ENCODE data around the gene EXOC6B. TPM values are rescaled to one million over a fixed set of nuclear protein-coding genes. Genes with fewer than 3 reads are reported as not detected.
"Not testable (repeated sequence)": the region's sequence is repeated elsewhere in the genome, so short reads cannot be mapped to it uniquely, and the experiment has no call there.

Gene EXOC6B
- total RNA-seq, 3 donors from 2014 or later, result 6.5 to 7.3 (median 6.8) TPM

GRCh38 chr2:72511906-72512305, 313.9 kb downstream of the EXOC6B start:
- Mint-ChIP-seq H3K27me3 (ENCODE audit: low read depth) (no peaks in the 10 kb centered on the region), H3K4me1 (ENCODE audit: low read depth) (no peaks in the 10 kb centered on the region), H3K36me3 (ENCODE audit: insufficient read depth) (peaks cover 10% of the 10 kb centered on the region), H3K4me3 (no peak overlapping the region), H3K9me3 (no peaks in the 10 kb centered on the region)
- DNase-seq, result no peak
- no peak for ATAC-seq

DNA sequence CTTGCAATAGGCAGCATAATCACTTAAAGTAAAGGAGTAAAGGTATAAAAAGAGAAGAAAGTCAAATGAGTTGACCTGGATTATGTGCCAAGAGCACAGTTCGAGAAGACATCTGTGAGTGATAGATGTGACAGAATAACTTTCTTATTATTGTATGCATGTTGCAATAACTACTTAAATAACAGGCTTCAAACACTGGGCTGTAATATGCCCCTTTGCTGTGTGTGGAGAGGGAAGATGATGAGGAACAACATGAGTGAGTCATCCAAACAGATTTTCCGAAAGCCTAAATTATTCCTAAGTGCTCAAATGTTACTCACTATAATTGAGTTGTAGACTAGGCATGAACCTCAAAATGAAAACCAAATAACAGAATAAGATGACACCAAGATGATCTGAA, 328.1 kb downstream of the EXOC6B start:
- no peaks in the 10 kb centered on the region for H3K4me1 Mint-ChIP-seq (ENCODE audit: low read depth)
- H3K27me3 Mint-ChIP-seq (ENCODE audit: low read depth), result no peaks in the 10 kb centered on the region
- peaks cover 4% of the 10 kb centered on the region for H3K9me3 Mint-ChIP-seq
- DNase-seq (no peak), ATAC-seq (no peak)
- no peak overlapping the region for H3K4me3 Mint-ChIP-seq
- peaks cover 33% of the 10 kb centered on the region for H3K36me3 Mint-ChIP-seq (ENCODE audit: insufficient read depth)

- Mint-ChIP-seq H3K4me3 (no peak overlapping the region), H3K9me3 (no peaks in the 10 kb centered on the region), H3K4me1 (ENCODE audit: low read depth) (no peaks in the 10 kb centered on the region), H3K27me3 (ENCODE audit: low read depth) (no peaks in the 10 kb centered on the region), H3K36me3 (ENCODE audit: insufficient read depth) (peaks cover 35% of the 10 kb centered on the region)
- no peak for ATAC-seq
- no peak for DNase-seq
These were observed 329.4 kb downstream of the EXOC6B start for GRCh38 chr2:72496479-72496878.

DNA sequence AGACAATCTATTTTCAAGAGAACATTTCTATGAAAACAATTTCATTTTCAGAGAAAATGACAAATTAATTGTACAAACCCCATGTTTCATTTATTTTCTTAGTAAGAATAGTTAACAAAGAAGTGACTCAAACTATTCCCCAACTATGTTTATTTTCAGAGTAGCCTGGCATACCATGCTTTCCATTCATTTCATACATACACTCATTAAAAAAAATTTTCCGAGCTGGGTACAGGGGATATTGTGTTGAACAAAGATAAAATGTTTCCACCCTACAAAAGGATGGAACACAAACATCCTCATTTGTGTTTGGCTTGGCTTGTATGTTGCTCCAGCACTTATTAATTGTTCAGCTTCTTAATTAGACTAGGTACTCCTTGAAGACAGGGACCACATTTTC, 331.4 kb downstream of the EXOC6B start:
- Mint-ChIP-seq H3K27me3 (ENCODE audit: low read depth) (no peaks in the 10 kb centered on the region), H3K4me3 (no peak overlapping the region), H3K4me1 (ENCODE audit: low read depth) (no peaks in the 10 kb centered on the region), H3K36me3 (ENCODE audit: insufficient read depth) (peaks cover 51% of the 10 kb centered on the region), H3K9me3 (no peaks in the 10 kb centered on the region)
- ATAC-seq (no peak), DNase-seq (no peak)

- Mint-ChIP-seq H3K9me3 (peaks cover 24% of the 10 kb centered on the region), H3K36me3 (ENCODE audit: insufficient read depth) (peaks cover 66% of the 10 kb centered on the region)
- ATAC-seq; H3K27me3 Mint-ChIP-seq (ENCODE audit: low read depth); H3K4me3 Mint-ChIP-seq; DNase-seq; H3K4me1 Mint-ChIP-seq (ENCODE audit: low read depth): not testable (repeated sequence)
These were observed 341.2 kb downstream of the EXOC6B start for GRCh38 chr2:72484622-72485021.

DNA sequence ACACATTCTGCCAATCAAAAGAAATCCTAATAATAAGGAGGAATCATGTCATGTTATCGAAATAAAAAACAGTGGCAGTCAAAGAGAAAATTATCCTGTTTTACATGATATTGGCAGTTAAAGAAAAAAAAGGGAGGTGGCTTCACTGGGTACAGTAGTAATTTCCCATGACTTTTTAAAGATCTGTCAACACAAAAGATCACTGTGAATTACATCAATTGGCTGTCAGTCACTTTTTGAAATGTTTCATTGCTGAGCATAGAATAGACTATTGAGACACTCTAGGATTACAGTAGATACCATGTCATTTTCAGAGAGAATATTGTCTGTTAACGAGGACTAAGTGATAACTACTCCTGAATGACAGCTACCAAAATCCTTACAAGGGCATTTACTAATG, 342.5 kb downstream of the EXOC6B start:
- H3K36me3 Mint-ChIP-seq (ENCODE audit: insufficient read depth), result peaks cover 65% of the 10 kb centered on the region
- peaks cover 19% of the 10 kb centered on the region for H3K9me3 Mint-ChIP-seq
- H3K27me3 Mint-ChIP-seq (ENCODE audit: low read depth), result no peaks in the 10 kb centered on the region
- no peak for ATAC-seq
- no peak for DNase-seq
- no peaks in the 10 kb centered on the region for H3K4me1 Mint-ChIP-seq (ENCODE audit: low read depth)
- H3K4me3 Mint-ChIP-seq, result no peak overlapping the region

- no peak for ATAC-seq
- no peak overlapping the region for H3K4me3 Mint-ChIP-seq
- no peak for DNase-seq
- peaks cover 38% of the 10 kb centered on the region for H3K36me3 Mint-ChIP-seq (ENCODE audit: insufficient read depth)
- peaks cover 46% of the 10 kb centered on the region for H3K9me3 Mint-ChIP-seq
- H3K4me1 Mint-ChIP-seq (ENCODE audit: low read depth), result no peaks in the 10 kb centered on the region
- H3K27me3 Mint-ChIP-seq (ENCODE audit: low read depth), result no peaks in the 10 kb centered on the region
These were observed 350.6 kb downstream of the EXOC6B start for GRCh38 chr2:72475246-72475645.

GRCh38 chr2:72457801-72458516, 367.9 kb downstream of the EXOC6B start:
- Mint-ChIP-seq H3K4me3 (no peak overlapping the region), H3K36me3 (ENCODE audit: insufficient read depth) (peaks cover 15% of the 10 kb centered on the region), H3K27me3 (ENCODE audit: low read depth) (no peaks in the 10 kb centered on the region), H3K9me3 (no peaks in the 10 kb centered on the region), H3K4me1 (ENCODE audit: low read depth) (no peaks in the 10 kb centered on the region)
- ATAC-seq (no peak), DNase-seq (no peak)

- Mint-ChIP-seq H3K4me1 (ENCODE audit: low read depth) (no peaks in the 10 kb centered on the region), H3K36me3 (ENCODE audit: insufficient read depth) (peaks cover 18% of the 10 kb centered on the region), H3K27me3 (ENCODE audit: low read depth) (no peaks in the 10 kb centered on the region), H3K9me3 (no peaks in the 10 kb centered on the region), H3K4me3 (no peak overlapping the region)
- no peak for DNase-seq
- no peak for ATAC-seq
These were observed 371.6 kb downstream of the EXOC6B start for GRCh38 chr2:72454189-72454588.

- H3K4me3 Mint-ChIP-seq, result no peak overlapping the region
- no peaks in the 10 kb centered on the region for H3K27me3 Mint-ChIP-seq (ENCODE audit: low read depth)
- H3K4me1 Mint-ChIP-seq (ENCODE audit: low read depth), result no peaks in the 10 kb centered on the region
- peaks cover 39% of the 10 kb centered on the region for H3K36me3 Mint-ChIP-seq (ENCODE audit: insufficient read depth)
- peaks cover 25% of the 10 kb centered on the region for H3K9me3 Mint-ChIP-seq
- ATAC-seq (no peak), DNase-seq (no peak)
These were observed 383.6 kb downstream of the EXOC6B start for GRCh38 chr2:72442270-72442669.

- ATAC-seq, result no peak
- H3K4me3 Mint-ChIP-seq, result no peak overlapping the region
- no peaks in the 10 kb centered on the region for H3K4me1 Mint-ChIP-seq (ENCODE audit: low read depth)
- DNase-seq, result no peak
- no peaks in the 10 kb centered on the region for H3K27me3 Mint-ChIP-seq (ENCODE audit: low read depth)
- peaks cover 31% of the 10 kb centered on the region for H3K36me3 Mint-ChIP-seq (ENCODE audit: insufficient read depth)
- peaks cover 30% of the 10 kb centered on the region for H3K9me3 Mint-ChIP-seq
These were observed 385.9 kb downstream of the EXOC6B start for GRCh38 chr2:72439892-72440291.

DNA sequence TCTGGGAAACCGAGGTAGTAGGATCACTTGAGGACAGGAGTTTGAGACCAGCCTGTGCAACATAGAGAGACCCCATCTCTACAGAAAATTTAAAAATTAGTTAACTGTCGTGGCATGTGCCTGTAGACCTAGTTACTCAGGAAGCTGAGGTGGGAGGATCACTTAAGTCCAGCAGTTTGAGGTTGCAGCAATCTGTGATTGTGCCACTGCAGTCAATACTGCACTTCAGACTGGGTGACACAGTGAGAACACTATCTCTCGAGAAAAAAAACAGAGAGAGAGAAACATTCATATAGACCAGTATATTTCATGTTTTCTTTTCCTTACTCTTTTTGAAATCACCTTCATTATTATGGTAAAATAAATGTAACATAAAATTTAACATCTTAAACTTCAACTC, 387.5 kb downstream of the EXOC6B start:
- H3K9me3 Mint-ChIP-seq, result peaks cover 36% of the 10 kb centered on the region
- no peaks in the 10 kb centered on the region for H3K4me1 Mint-ChIP-seq (ENCODE audit: low read depth)
- H3K4me3 Mint-ChIP-seq, result no peak overlapping the region
- DNase-seq, result no peak
- peaks cover 32% of the 10 kb centered on the region for H3K36me3 Mint-ChIP-seq (ENCODE audit: insufficient read depth)
- ATAC-seq, result no peak
- no peaks in the 10 kb centered on the region for H3K27me3 Mint-ChIP-seq (ENCODE audit: low read depth)

DNA sequence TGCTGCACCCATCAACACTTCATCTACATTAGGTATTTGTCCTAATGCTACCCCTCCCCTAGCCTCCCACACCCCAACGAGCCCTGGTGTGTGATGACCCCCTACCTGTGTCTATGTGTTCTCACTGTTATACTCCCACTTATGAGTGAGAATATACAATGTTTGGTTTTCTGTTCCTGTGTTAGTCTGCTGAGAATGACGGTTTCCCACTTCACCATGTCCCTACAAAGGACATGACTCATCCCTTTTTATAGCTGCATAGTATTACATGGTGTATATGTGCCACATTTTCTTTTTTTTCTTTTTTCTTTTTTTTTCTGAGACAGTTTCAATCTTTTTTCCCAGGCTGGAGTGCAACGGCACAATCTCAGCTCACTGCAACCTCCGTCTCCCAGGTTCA, 394.1 kb downstream of the EXOC6B start:
- no peak for ATAC-seq
- no peaks in the 10 kb centered on the region for H3K4me1 Mint-ChIP-seq (ENCODE audit: low read depth)
- no peaks in the 10 kb centered on the region for H3K27me3 Mint-ChIP-seq (ENCODE audit: low read depth)

DNA sequence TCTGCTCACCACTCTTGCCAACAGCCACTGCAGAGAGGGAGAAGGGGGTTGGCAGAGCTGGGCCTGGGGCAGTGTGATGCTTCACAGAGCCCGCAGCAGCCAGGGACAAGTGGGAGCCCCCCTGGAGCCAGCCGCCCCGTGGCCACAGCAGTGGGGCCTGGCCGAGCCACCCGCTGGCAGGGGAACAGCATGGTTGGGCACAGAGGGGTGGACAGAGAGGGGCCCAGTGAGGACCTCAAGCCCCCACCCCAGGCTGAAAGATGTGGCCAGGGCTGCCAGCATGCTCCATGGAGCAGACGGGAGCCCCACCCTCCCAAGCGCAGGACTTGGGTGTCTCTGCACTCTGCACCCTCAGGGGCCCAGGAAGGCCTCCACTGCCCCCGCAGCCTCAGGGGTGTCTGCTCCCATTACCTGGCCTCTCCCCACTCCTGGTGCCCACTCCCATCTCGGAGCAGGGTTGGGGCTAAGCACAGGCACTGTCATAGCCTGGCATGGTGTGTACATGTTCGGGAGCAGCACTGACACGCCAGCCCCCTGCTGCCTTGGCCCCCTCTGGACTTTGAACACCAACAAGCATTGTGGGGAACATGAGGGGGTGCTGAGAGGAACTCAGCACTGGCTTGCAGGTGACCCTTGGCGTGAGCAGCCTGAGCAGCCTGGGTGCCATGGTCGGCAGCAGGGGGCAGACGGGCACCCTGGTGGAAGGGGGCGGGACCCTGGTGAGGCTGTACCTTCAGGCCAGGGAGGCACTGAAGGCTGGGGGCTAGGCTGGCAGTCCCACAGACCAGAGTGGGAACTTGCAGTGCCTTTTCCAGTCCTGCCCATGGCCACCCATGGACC, 398.6 kb downstream of the EXOC6B start:
- Mint-ChIP-seq H3K27me3 (ENCODE audit: low read depth) (no peaks in the 10 kb centered on the region), H3K4me1 (ENCODE audit: low read depth) (no peaks in the 10 kb centered on the region), H3K9me3 (peaks cover 13% of the 10 kb centered on the region), H3K36me3 (ENCODE audit: insufficient read depth) (peaks cover 20% of the 10 kb centered on the region), H3K4me3 (no peak overlapping the region)
- ATAC-seq (no peak), DNase-seq (no peak)

More for the DNA sequence above, 394.1 kb downstream of the EXOC6B start:
- Mint-ChIP-seq H3K9me3 (peaks cover 24% of the 10 kb centered on the region), H3K4me3 (no peak overlapping the region), H3K36me3 (ENCODE audit: insufficient read depth) (peaks cover 19% of the 10 kb centered on the region)
- no peak for DNase-seq

GRCh38 chr2:72425996-72426395, 399.8 kb downstream of the EXOC6B start:
- H3K4me3 Mint-ChIP-seq, result no peak overlapping the region
- DNase-seq (no peak), ATAC-seq (no peak)
- peaks cover 14% of the 10 kb centered on the region for H3K9me3 Mint-ChIP-seq
- H3K36me3 Mint-ChIP-seq (ENCODE audit: insufficient read depth), result peaks cover 20% of the 10 kb centered on the region
- H3K4me1 Mint-ChIP-seq (ENCODE audit: low read depth), result no peaks in the 10 kb centered on the region
- H3K27me3 Mint-ChIP-seq (ENCODE audit: low read depth), result no peaks in the 10 kb centered on the region

All from activated T-cell treated with anti-CD3 and anti-CD28 coated beads, Interleukin-2, amount 50 U/mL, for 4 hours (primary cell).